Adipocyte (in vitro differentiated cells): Measurements from ENCODE around the gene OGFRL1.
"Not testable (repeated sequence)": the region's sequence is repeated elsewhere in the genome, so short reads cannot be mapped to it uniquely, and the experiment has no call there.

Experiments
- DNase-seq: peaks from one replicate; pipeline ENCODE4 v3.0.0-alpha.2; 2015; ENCODE audit warnings: low read depth
- H3K27me3 ChIP-seq: replicated peaks from 2 replicates; pipeline ENCODE4 v1.7.0; 2013; ENCODE audit warnings: mild to moderate bottlenecking, low read length, moderate library complexity; ENCODE audit not compliant: control insufficient read depth, insufficient read depth
- H3K36me3 ChIP-seq: 2 replicates; pipeline ENCODE4 v1.7.0; 2013; ENCODE audit warnings: low read length, mild to moderate bottlenecking, moderate library complexity; ENCODE audit not compliant: control insufficient read depth, insufficient read depth, severe bottlenecking
- H3K4me1 ChIP-seq: 2 replicates; pipeline ENCODE4 v1.7.0; 2013; ENCODE audit warnings: mild to moderate bottlenecking, low read length, moderate library complexity; ENCODE audit not compliant: control insufficient read depth, insufficient read depth
- H3K4me3 ChIP-seq: 2 replicates; pipeline ENCODE4 v1.7.0; 2013; ENCODE audit warnings: mild to moderate bottlenecking, low read length, moderate library complexity
- H3K9ac ChIP-seq: 2 replicates; pipeline ENCODE4 v1.7.0; 2013; ENCODE audit warnings: mild to moderate bottlenecking, low read length, moderate library complexity
- H3K9me3 ChIP-seq: 2 replicates; pipeline ENCODE4 v1.7.0; 2013; ENCODE audit warnings: mild to moderate bottlenecking, low read length, moderate library complexity; ENCODE audit not compliant: control insufficient read depth

Gene OGFRL1

GRCh38 chr6:71258078-71258866 lies 30.3 kb upstream of the OGFRL1 start:
- Histone ChIP-seq H3K4me3 (no peak overlapping the region), H3K27me3 (no peaks in the 10 kb centered on the region), H3K9me3 (no peaks in the 10 kb centered on the region), H3K36me3 (no peaks in the 10 kb centered on the region), H3K4me1 (no peaks in the 10 kb centered on the region), H3K9ac (no peak overlapping the region)
- no peak for DNase-seq

GRCh38 chr6:71259888-71260604 lies 28.6 kb upstream of the OGFRL1 start:
- DNase-seq: no peak
- Histone ChIP-seq H3K9me3 (no peaks in the 10 kb centered on the region), H3K4me1 (no peaks in the 10 kb centered on the region), H3K36me3 (no peaks in the 10 kb centered on the region), H3K27me3 (no peaks in the 10 kb centered on the region), H3K4me3 (no peak overlapping the region), H3K9ac (no peak overlapping the region)

- no peak for DNase-seq
- Histone ChIP-seq H3K36me3 (no peaks in the 10 kb centered on the region), H3K4me1 (no peaks in the 10 kb centered on the region), H3K27me3 (no peaks in the 10 kb centered on the region), H3K9ac (peak overlapping the region; percentile 67), H3K9me3 (no peaks in the 10 kb centered on the region), H3K4me3 (peak overlapping the region; percentile 72)
Observed at GRCh38 chr6:71262914-71263313, 25.7 kb upstream of the OGFRL1 start.

GRCh38 chr6:71266392-71266791 lies 22.2 kb upstream of the OGFRL1 start:
- not testable (repeated sequence) for H3K4me1 ChIP-seq, H3K9ac ChIP-seq

GRCh38 chr6:71268735-71269437 lies 19.7 kb upstream of the OGFRL1 start:
- Histone ChIP-seq H3K36me3 (no peaks in the 10 kb centered on the region), H3K9ac (no peak overlapping the region), H3K27me3 (no peaks in the 10 kb centered on the region), H3K4me1 (no peaks in the 10 kb centered on the region), H3K4me3 (no peak overlapping the region), H3K9me3 (no peaks in the 10 kb centered on the region)
- no peak for DNase-seq

More at GRCh38 chr6:71266392-71266791, 22.2 kb upstream of the OGFRL1 start:
- DNase-seq, H3K9me3 ChIP-seq, H3K4me3 ChIP-seq, H3K36me3 ChIP-seq, H3K27me3 ChIP-seq: not testable (repeated sequence)

GRCh38 chr6:71277926-71278600 lies 10.5 kb upstream of the OGFRL1 start:
- no peaks in the 10 kb centered on the region for H3K27me3 ChIP-seq
- no peak overlapping the region for H3K4me3 ChIP-seq
- H3K9ac ChIP-seq: no peak overlapping the region
- H3K4me1 ChIP-seq: no peaks in the 10 kb centered on the region
- no peak for DNase-seq
- no peaks in the 10 kb centered on the region for H3K9me3 ChIP-seq
- no peaks in the 10 kb centered on the region for H3K36me3 ChIP-seq

GRCh38 chr6:71279321-71279720 lies 9.3 kb upstream of the OGFRL1 start:
- H3K9ac ChIP-seq: no peak overlapping the region
- H3K27me3 ChIP-seq: no peaks in the 10 kb centered on the region
- no peaks in the 10 kb centered on the region for H3K9me3 ChIP-seq
- no peaks in the 10 kb centered on the region for H3K36me3 ChIP-seq
- DNase-seq: no peak
- no peak overlapping the region for H3K4me3 ChIP-seq
- H3K4me1 ChIP-seq: no peaks in the 10 kb centered on the region

GRCh38 chr6:71279740-71280139 lies 8.9 kb upstream of the OGFRL1 start:
- Histone ChIP-seq H3K27me3 (no peaks in the 10 kb centered on the region), H3K36me3 (no peaks in the 10 kb centered on the region), H3K4me3 (no peak overlapping the region), H3K4me1 (peaks cover 3% of the 10 kb centered on the region), H3K9ac (no peak overlapping the region), H3K9me3 (no peaks in the 10 kb centered on the region)
- DNase-seq: no peak

GRCh38 chr6:71280701-71281100 lies 7.9 kb upstream of the OGFRL1 start:
- Histone ChIP-seq H3K9ac (no peak overlapping the region), H3K4me3 (no peak overlapping the region), H3K27me3 (no peaks in the 10 kb centered on the region), H3K36me3 (no peaks in the 10 kb centered on the region), H3K9me3 (no peaks in the 10 kb centered on the region), H3K4me1 (peaks cover 5% of the 10 kb centered on the region)
- DNase-seq: no peak

GRCh38 chr6:71284785-71285184 lies 3.8 kb upstream of the OGFRL1 start:
- Histone ChIP-seq H3K36me3 (no peaks in the 10 kb centered on the region), H3K4me3 (no peak overlapping the region), H3K4me1 (peaks cover 20% of the 10 kb centered on the region), H3K9me3 (no peaks in the 10 kb centered on the region), H3K27me3 (no peaks in the 10 kb centered on the region), H3K9ac (no peak overlapping the region)
- no peak for DNase-seq

GRCh38 chr6:71287038-71287437 lies 1.6 kb upstream of the OGFRL1 start:
- peak; percentile 44 for DNase-seq
- Histone ChIP-seq H3K27me3 (no peaks in the 10 kb centered on the region), H3K4me1 (peaks cover 42% of the 10 kb centered on the region), H3K36me3 (no peaks in the 10 kb centered on the region), H3K9me3 (no peaks in the 10 kb centered on the region), H3K9ac (no peak overlapping the region), H3K4me3 (peak overlapping the region; percentile 87)
